ENCODE measurements around the gene SEMA4D.

Gene SEMA4D

DNA sequence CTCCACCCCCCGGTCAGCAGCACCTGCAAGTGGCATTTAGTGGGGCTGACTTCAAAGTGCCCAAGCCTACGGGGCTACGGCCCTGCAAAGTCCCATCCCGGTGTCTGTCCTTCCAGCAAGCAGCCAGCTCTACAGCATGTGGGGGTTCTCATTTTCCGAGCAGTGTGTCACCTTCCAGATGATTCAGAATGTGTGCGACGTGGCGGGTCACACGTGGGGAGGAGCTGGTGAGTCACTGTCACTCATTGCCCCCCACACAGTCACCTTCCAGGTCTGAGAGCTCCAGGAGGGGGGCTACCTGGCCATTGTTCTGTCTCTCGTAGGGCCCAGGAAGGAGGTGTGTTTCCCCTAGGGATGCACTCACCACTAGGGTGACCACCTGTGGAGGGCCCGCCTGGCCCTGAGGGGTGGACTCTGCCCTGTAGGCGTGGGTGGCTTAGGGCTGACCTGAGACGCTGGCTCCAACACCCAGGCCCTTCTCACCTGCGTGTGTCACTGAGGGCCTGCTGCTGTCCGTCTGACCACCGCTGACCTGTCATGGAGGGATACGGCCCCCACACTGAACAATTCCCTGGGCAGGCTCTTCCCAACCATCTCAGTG is 70.2 kb downstream of the SEMA4D start:
- DNase-seq, result no peak

DNA sequence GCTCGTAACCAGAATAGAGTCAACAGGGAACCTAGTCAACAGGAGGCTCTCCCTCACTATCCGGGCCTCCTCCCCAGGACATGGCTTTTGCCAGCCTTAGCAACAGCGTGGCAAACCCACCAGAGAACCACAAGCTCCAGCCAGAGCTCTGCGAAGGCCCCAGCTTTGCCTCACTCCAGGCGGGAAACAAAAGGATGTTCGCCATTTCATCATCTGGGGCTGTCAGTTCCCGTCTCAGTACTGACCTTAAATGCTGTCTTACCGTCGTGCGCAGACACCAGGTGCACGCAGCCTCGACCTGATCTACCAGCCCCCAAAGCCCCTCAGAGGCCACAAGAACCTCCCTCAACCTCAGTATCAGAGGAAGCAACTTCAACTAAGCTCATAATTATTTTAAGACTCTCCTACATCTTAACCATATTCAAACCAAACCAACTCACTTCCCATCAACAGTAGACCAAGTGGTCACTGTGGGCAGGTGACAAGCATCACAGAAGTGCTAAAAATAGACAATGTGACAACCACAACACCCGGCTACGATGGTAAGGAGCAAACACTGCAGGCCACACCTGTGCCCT is 71.4 kb downstream of the SEMA4D start:
- DNase-seq, result no peak

DNA sequence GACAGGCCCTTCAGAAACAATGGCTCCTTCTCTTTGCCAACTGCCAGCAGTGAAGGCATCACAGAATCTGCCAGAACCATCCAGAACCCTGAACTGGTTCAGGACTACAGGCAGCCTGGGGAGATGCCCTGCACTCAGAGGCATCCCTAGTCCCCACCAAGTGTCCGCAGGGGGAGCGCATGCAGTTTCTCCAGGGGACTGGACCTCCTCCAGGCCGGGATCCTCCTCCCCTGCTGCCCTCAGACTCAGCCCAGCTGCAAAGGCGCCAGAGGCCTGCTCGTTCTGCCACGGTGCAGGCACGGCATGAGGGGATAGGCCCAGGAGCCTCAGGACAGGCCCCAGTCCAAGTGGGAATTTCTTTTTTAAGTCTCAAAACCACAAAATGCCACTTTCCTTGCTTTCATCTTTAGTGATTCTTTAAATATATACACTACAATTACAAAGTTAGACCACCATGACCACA is 72.0 kb downstream of the SEMA4D start:
- no peak for DNase-seq

DNA sequence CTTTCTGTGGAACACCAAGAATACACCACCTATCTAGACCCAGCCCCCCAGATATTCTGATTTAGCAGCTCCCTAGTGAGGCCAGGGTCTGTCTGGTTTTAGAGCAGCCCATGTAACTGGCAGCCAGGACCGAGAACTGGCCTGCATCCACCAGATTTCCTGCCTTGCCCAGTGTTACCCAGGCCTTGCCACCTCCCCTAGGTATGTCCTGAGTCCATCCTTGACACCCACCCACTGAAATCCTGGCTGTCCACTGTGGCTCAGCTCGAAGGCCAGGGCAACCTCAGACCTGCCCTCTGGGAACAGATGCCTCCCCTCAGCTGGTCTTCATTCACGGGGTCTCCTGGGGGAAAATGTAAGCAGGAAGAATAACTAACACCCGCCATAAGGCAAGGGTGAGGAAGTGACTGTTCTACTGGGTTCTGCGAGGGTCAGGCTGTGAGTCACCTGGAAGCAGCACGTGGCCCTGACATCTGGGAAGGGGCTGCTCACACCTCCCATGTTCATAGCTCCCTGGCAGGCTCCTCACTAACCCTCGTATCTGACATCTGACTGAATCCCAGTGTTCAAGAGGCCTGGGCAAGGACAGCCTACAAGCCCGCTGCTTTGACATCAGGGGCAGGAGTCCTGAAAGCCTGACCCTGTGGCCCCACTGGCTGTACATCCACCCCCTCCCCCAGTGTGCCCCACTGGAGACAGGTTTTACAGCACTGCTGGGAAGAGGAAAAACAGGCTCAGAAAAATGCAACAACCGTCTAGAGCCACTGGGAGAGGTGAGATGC is 72.7 kb downstream of the SEMA4D start:
- no peak for DNase-seq

DNA sequence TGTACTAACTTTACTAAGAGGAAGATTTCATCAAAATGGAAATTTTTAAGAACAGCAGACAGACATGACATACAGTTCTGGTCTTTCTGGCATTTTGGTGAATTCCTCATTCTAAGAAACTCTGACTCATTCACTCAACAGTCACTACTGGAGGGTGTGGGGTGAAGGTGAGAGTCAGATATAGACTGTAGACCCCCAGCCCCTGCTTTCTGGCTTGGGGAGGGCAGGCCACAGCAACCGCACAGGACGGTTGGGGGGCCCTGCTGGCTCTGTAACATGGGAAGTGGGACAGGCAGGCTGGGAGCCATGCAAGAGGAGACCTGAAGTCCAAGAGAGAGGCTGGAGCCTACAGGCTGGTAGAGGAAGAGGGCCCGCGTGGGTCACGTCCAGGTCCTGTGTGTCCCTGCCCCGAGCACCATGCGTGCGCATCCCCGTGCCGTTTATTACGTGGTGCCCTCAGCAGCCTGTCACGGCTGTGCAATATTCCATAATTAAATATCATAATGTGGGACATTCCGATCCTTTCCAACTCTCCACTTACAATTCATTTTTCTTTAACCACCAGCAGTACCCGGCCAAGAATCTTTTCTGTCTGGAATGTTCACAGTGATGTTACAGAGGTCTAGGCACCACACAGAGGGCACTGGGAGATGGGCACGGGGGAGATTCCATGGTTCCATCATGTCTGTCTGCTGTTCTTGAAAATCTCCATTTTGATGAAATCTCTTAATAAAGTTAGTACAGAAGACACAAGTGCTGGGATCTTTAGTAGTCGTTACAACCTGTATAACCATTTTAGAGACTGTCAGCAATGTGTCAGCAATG is 75.5 kb downstream of the SEMA4D start:
- DNase-seq, result no peak

DNA sequence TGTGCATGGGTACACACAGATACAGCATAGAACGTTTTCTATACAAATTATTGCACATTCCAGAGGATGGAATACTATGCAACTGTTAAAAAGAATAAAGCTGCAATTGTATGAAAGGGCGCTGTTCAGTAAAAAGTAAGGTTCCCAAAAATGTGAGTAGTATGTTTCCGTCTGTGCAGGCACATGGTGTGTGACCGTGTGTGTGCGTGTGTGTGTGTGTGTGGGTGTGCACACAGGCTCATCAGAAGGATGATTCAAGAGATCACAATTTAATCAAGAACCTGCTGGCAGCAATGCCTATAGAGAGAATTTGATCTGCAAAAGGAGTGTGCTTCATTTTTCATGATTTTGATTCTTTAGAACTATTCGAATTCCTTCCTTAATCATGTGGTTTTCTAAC is 76.3 kb downstream of the SEMA4D start:
- DNase-seq, result no peak

DNA sequence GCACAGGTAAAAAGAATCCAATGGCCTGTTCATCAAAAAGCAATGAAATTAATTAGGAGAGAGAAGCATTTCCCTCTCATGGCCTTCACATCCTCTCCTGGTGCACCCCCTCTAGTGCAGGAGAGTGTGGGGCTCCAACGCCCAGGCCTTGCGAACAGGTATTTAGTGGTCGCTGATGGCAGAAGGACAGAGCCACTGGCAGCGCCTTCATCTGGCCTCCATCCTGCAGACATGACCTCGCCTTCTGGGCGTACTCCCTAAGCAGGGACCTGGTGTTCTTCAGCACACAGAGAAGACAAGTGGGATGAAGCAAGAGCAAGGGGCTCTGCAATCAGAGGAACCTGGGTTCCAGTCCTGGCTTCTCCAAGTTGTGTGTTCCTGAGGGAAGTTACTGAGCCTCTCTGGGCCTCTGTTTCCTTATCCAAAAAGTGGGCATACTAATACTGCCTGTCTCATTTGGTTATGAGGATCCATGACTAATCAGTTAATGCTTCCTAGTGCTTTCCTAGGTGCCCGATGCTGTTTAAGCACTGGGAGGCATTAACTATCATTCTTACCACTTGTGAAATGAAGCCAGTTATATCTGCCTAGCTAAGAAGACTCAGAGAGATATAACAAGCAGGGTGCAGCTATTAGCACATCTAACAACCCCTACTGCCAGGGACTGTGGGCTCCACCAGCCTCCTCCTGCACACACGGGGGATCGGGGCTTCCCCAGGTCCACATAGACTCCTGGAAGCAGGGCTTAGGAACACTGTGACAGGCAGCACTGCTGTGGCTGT is 77.3 kb downstream of the SEMA4D start:
- DNase-seq, result no peak

DNA sequence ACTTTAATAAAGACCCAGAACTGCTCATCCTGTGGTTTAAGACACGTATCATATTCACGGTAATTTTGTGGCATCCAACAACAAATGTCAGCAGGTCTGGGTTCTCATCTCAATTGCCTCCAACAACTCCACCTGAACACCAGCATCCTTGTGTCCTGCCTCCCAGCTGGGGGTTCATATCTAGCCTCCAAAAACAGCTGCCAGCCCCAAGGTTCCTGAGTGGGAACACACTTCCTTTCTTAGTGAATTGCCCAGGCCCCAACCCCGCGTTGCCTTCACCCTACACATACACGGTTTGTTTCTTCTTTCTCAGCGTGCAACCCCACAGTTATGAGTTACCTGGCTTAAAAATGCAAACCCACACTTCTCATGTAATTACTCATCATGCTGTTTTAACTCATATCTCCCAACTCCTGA is 77.9 kb downstream of the SEMA4D start:
- DNase-seq, result no peak

DNA sequence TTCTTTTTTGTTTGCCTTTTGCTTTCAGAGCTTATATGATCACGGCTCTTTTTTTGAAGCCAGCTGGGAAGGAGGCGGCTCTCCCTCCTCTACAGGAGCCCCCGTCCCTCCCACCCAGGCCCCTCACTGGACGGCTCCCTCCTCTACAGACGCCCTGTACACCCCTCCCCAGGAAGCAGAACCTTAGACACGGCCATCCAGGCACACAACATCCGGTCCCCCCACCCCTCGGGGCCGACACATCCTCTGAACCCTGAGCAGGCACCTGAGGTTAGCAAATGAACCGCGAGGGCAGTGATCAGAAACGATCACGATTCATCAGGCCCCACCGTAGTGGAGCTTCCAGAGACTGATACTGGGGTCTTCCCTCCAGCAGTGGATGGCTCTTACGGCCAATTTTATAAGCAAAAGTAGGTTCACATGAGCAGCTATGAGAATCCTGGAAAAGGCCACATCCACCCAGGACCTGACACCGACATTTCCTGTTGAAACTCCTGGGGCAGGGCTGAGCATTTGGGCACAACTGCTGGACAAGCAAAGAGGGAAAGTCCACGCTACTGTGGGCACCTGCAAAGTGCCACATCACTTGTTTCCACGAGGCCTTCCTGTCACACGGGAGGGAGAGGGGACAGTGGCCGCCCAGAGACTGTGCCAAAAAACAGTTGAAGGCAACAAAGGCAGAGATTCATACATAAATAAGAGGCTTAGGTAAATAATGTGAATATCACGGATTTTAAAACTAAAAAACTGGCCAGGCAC is 78.9 kb downstream of the SEMA4D start:
- no peak for DNase-seq

DNA sequence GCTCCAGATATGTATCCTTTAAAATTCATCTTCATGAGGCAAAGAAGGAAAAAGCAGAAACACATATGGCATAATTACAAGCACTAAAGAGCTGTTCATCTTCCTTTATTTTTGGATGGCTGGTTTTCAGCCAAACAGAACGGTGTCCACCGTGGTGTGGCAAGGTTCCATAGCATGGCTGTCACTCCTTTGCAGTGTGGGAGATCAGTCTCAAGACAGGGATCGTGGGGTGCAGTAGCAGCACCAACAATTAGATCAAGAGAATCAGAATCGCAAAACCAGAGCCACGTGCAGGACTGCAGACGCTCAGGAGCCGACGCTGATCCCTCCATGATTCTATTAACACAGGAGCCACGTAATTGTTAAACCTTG is 79.5 kb downstream of the SEMA4D start:
- no peak for DNase-seq

DNA sequence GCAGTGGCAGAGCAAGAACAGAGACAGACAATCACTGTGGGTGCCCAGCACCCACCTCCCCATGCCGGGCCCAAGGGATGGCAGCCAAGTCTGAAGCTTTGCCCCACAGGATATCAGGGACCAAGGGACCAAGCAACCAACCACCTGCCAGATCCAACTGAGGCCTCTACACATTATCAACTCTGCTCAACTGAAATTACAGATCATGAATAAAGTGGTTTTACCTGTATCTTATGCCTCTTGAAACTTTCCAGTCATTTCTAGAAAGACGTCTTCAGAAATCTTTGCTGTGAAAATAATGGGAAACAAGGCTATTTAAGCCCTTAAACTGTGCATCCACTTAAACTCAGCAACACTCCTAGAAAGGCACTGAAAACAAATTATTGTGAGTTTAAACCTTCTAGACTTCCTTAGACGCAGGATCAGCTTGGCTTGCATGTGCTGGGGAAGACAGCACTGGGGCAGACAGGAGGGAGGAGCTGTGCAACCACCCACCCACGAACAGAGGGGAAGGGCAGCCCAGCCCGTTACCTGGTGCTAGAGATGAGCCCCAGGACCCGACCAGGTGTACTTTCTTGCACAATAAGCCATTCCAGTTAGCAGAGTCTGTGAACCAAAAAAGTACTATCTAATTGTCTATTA is 80.0 kb downstream of the SEMA4D start:
- DNase-seq, result no peak

DNA sequence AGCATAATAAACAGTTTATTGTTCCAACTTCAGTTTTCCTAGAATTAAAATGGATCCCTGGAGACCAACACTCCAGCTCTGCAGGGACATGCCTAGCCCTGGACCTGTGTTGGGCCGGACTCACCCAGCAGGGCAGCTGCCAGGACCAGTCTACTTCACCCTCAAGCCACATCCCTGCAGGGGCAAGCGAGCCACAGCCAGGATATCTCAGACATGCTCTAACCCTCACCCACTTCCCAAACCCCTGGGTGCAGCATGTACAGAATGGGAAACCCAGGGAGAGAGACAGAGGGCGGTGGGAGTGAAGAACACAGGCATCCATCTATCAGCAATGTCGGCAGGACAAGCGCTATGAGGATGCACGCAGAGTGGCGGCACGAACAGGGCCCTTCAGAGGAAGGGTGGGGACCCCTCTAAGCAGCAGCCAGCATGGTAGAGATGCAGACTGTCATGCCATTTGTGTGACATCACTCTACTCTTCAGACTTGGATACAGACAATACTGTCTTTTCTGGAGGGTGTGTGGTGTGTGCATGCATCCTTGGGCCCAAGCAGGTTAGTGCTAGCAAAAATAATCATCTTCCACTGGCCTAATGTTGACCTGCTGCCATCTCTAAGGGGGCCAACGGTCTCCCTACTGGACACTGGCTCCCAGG is 83.1 kb downstream of the SEMA4D start:
- no peak for DNase-seq

DNA sequence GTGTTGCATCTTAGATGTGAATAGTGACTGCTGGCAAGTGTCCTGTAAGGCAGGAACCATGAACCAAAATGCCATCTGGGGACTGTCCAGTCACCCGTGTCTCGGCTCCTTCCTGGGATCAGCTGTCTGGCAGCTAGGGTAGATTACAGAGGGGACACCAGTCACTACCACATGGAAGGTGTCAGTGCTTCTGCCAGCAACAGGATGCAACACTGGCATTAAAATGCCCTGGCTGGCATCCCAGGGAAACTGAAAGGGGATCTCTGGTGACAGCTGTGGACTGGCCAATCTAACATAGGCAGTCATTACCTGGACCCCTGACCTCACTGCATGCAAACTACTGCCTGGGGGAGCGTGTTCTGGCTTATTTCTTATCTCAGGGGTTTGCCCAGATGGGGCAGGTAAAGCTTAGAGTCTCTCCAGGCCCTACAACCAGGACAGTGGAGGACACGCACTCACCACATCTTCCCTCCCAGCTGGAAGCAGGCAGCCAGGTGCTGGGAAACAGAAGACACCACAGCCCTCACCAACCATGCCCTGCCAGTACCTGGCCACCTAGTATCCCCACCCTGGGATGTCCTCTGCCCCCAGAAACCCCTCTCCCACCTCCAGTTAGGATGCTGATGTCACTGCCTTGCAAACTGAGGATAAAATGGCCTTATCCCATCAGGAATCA is 83.8 kb downstream of the SEMA4D start:
- no peak for DNase-seq

DNA sequence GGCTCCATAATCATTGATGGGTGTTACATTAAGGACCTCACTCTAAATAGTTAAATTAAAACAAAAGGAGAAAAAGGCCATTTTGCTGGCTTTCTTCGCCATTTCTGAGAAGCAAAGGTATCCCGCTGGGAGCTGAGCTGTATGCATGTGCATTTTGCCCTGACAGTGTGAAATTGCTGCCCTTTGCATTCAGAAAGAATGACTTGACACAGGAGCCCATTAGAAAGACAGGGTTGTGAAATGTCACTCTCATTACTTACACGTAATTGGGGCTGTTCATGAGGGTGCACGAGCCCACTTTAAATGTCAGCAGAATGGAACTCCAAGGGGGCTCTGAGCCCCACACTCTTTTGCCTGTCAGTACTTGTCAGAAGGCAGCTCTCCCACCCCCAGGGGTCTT is 85.0 kb downstream of the SEMA4D start:
- no peak for DNase-seq

DNA sequence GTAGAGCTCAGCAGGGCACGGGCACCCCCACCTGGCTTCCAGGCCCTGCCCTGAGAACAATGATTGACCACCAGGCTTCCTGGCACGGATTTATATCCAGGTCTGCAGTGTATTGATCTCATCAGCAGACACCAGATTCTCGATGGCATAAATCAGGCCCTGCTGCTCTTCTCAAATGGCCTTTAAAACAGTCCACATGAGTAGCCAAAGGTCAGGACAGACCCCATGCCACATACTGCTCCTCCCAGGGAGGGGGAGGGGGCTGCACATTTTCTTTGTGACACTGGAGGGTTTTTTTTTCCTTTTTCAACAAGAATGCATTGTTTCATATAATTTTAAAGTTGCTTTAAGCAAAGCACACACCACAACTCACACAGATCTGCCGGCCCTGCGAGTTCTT is 85.4 kb downstream of the SEMA4D start:
- DNase-seq, result no peak

DNA sequence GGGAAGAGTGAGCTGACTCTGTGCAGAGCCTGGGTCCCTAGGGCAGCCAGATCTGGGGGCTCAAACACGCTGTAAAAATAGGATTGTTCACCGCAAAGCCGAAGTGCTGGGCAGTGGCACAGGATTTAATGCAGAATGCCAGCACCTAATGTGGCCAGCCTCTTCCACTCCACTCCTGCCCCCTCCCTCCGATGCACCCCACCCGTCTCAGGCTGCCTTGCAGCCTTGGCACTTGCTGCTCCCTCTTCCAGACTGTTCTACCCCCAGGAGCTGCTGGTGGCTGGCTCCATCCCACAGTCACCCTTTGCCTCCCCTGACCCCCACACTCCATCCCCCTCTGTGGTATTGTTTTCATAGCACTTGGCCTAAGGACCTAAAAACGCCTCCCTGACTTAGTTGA is 86.2 kb downstream of the SEMA4D start:
- DNase-seq, result no peak

DNA sequence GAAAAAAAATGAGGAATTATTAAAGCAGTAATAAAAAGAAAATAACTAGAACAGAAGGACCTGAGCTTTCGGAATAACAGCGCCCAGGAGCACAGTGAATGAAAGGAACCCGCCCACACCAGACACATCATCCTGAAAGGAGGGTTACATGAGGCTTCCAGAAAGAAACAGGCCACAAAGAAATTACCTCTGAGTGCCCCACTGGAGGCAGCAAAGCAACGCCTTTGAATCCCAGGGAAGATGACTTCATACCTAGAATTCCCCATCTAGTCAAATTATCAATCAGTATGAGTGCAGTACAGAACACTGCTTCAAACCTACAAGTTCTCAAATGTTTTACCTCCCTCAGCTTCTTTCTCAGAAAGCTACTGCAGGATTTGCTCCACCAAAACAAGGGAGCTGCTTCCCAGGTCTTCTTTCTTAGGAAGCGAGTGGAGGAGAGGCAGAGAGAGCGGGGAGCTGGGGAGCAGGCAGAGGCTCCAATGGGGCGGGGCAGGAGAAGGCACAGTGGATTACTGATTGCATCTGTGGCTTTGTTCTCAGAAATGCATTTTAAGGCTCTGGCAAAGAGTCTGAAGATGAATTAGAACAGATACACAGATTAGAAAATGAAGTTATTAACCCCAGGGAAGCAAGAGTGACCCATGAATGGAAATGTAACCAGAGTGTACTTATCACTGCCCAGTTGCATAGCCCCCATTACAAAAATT is 87.1 kb downstream of the SEMA4D start:
- no peak for DNase-seq

DNA sequence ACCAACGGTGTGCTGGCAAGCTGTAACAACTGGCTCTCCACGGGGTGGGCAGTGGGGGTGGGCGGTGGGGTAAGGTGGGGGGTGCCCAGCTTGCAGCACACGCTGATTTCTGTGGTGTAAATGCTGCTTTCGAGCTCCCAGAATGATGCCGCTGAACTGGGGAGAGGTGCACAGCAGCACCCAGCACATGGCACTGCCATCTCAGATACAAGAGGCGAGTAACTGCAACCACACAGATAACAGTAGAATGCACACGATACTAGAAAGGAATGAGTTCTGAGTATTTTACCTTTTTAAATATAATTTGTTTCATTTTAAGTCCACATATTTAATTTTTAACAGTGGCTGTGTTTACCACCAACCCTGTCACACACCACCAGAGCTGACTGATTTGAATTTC is 87.9 kb downstream of the SEMA4D start:
- DNase-seq, result no peak

DNA sequence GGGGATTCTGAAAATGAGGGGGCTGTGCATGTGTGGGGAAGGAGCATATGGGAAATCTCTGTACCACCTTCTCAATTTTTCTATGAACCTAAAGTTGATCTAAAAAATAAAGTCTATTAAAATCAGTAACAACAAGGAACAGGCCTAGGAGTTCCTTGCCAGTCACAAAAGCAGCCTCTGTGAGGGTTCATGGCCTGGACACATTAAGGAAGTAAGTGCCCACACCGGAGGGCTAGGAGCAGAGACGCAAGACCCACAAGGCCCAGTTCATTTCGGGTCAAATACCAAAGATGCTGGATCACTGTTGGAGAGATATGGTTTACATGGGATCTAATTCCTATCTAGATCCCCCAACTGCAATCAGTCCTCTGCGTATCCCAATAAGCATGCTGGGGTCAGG is 88.4 kb downstream of the SEMA4D start:
- no peak for DNase-seq

Measured in NCI-H345 (cell line).